22Rv1 (cell line): Measurements from ENCODE around the gene RALBP1.

Source experiments
- ZFX ChIP-seq: fragments of 450-650 bp; IDR thresholded peaks from 2 replicates; pipeline ENCODE4 v1.6.1; 2017; ENCODE audit warnings: antibody characterized with exemption, borderline replicate concordance
- TF ChIP-seq, protein P1 (sequence below): fragments of 450-650 bp; IDR thresholded peaks from 2 replicates; pipeline ENCODE4 v1.5.1; 2017; ENCODE audit warnings: mild to moderate bottlenecking

DNA sequence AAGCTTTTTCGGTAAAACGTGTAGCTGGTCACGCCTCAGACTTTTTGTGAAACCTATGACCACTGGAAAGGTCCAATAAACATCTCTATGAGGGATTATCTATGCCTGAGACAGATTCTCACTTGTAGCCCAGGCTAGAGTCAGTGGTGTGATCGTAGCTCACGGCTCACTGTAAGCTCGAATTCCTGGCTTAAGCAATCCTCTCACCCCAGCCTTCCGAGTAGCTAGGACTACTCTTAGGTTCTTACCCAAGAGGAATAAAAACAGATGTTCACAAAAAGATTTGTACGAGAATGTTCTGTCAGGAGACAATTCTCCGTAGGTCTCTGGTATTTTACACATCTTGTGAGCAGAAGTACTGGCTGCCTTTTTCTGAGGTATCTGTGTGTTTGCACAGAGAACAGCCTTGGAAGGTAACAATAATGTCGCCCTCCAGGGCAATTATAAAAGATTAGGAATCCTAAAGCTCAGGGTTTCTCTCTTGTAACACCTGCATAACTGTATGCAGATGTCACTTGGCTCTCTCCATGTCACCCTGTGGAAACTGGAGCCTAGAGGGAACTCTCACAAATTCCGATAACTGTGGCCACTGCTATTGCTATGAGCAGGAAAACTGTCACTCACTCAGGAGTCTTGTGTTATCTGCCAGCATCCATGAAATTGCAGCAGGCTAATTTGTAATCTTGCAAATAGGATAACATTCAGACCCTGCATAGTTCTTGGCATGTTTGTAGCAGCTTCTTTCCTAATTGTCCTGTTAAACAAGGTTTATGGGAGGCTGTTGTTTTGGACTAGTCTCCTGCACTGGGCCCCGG, 25.5 kb upstream of the RALBP1 start:
- TF ChIP-seq, protein P1, sequence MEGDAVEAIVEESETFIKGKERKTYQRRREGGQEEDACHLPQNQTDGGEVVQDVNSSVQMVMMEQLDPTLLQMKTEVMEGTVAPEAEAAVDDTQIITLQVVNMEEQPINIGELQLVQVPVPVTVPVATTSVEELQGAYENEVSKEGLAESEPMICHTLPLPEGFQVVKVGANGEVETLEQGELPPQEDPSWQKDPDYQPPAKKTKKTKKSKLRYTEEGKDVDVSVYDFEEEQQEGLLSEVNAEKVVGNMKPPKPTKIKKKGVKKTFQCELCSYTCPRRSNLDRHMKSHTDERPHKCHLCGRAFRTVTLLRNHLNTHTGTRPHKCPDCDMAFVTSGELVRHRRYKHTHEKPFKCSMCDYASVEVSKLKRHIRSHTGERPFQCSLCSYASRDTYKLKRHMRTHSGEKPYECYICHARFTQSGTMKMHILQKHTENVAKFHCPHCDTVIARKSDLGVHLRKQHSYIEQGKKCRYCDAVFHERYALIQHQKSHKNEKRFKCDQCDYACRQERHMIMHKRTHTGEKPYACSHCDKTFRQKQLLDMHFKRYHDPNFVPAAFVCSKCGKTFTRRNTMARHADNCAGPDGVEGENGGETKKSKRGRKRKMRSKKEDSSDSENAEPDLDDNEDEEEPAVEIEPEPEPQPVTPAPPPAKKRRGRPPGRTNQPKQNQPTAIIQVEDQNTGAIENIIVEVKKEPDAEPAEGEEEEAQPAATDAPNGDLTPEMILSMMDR, result no peak
- no peak for TF ChIP-seq ZFX
